Stimulated activated CD8-positive, alpha-beta memory T cell treated with anti-CD3 and anti-CD28 coated beads, Interleukin-4, amount 100 ng/mL, for 48 hours (primary cell): ENCODE data around the gene GRAP2.
A peak's percentile ranks its signal among the peaks of the same experiment; 100 is the strongest.

Experiments used
- DNase-seq: peaks from one replicate; pipeline ENCODE4 v3.0.0-alpha.2; 2020

GRAP2 gene

GRCh38 chr22:39926753-39927152 is 25.9 kb downstream of the GRAP2 start:
- DNase-seq, result peak; percentile 37

DNA sequence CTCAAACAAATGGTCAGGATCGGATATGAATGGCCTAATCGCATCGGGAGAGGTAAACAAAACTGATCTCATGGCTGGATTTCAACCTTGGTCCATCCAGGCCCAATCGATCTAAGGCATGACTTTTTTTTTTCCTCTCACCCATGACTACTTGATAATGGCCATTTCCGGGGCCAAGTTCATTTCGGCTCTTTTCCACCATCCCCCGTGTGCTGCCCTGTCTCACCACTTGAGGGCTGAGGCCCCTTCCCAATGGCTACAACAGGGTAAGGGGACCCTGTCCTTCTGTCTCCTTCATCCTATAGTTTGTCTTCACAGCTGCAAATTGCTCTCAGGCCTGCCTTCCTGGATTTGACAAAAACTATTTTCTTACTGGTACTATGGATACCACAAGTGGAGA is 26.7 kb downstream of the GRAP2 start:
- peak; percentile 63 for DNase-seq

DNA sequence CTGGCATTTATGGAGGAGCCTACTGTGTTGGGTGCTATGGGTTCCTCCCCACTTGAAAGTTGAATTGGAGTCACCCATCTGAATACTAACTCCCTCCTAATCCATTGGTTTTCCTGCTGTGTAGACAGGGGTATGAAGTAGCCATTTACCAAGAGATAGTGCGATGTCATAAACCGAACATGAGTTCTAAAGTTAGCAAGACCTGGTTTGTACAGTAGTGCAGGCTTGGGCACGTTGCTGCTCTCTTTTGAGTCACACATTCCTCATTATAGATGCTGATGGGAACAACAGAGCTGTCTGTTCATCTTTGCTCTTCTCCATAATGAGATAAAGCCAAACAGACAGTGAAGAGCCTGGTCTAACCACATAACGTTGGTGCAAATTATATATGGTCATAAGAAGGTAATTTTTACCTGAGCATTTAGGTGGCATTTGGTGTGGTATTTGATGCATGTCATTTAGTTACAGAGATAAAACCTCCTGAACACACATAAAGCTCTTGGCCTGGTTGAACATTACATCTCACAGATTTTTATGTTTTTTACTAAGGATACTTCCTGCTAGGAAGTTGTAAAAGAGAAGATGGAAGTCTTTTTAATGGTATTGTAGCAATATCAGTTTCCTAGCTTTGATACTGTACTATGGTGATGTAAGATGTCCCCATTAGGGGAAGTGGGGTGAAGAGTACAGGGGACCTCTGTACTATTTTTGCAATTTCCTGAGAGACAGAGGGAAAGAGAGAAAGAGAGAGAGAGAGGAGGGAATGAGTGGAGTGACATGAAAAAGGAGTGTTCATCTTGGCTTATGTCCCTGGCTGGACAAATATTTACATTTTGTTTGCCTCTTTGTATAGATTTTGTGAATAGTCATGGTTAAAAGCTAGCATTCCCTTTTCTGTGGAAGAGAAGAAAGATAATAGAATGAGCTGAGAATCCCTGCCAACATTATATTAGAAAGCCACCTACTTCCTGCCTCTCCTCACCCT is 27.9 kb downstream of the GRAP2 start:
- peak; percentile 26 for DNase-seq

GRCh38 chr22:39931251-39931650 is 30.4 kb downstream of the GRAP2 start:
- no peak for DNase-seq

- DNase-seq, result peak; percentile 19
Measured at GRCh38 chr22:39932166-39932565, 31.3 kb downstream of the GRAP2 start.

DNA sequence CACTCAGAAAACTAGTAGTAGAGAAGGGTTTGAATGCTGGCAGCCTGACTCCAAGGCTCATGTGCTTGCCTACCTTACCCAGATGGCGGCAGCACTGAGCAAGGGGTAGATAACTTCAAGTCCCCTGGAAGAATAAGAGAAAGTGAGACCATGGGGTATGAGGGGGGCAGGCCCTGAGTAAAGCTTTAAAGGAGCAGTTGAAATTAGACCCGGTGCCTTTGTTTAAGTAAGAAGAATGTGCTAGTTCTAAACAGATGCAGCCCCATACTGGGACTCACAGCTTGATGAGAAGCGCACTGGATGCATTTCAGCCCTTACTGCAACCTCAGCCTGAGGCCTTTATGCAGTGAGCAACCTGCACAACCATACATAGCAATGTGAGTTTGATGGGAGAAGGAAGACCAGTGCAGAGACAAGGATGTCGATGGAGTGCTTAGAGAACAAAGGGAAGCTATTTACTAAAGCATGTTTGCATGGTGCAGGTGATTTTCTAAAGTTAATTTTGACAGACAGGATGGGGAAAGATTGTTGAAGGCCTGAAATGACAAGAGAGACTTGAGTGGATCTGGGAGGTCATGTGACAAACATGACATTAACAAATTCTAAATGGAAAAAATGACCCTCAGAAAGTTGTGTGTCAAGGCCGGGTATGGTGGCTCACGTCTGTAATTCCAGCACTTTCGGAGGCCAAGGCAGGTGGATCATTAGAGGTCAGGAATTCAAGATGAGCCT is 32.2 kb downstream of the GRAP2 start:
- peak; percentile 83 for DNase-seq

GRCh38 chr22:39933741-39934140 is 32.9 kb downstream of the GRAP2 start:
- peak; percentile 34 for DNase-seq

- DNase-seq, result no peak
Measured at GRCh38 chr22:39935116-39935515, 34.2 kb downstream of the GRAP2 start.

- DNase-seq, result peak; percentile 31
Measured at GRCh38 chr22:39935612-39936011, 34.7 kb downstream of the GRAP2 start.

DNA sequence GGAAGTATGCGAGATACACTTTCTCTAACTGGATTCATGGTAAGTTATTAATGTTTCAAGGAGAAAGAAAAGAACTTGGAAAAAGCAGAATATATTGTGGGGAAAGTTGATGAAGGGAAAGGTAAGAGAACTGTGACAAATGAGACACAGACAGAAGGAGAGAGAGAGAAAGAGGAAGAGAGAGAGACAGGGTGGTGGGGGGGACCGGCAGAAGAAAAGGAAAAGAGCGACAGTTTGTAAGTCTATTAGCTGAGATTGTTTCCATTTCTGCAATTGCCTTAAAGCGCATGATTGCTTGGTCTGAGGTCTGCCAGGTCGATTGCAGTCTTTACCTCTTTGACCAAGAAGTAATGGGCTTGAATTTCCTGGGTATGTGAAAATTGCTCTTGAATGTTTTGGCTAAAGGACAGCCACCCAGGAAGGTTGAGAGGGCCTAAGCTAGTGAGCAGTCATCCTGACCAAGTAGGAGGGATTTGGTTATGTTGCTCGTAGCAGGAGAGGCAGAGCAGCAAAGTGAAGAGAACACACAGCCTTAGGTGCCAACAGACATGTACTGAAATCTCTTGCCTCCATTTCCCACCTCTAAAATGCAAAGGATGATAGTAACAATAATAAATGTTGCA is 35.8 kb downstream of the GRAP2 start:
- DNase-seq, result peak; percentile 24

DNA sequence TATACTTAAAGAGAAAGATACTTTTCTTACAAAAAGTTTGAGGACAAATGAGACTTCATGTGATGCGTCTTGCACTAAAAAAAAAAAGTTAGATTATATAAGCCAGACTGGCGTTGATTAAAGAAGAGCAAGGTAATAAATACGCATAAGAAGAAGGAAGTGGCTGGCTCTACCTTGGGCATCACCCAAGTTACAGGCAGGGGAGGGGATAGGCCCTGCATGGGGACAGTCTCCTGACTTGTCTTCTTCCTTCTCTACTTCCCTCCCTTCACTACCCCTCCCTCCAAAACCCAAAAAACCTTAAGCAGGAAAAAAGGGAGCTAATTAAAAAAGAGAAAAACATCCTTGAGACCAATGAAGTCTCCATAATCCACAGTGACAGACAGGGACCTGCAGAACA is 37.0 kb downstream of the GRAP2 start:
- peak; percentile 23 for DNase-seq

DNA sequence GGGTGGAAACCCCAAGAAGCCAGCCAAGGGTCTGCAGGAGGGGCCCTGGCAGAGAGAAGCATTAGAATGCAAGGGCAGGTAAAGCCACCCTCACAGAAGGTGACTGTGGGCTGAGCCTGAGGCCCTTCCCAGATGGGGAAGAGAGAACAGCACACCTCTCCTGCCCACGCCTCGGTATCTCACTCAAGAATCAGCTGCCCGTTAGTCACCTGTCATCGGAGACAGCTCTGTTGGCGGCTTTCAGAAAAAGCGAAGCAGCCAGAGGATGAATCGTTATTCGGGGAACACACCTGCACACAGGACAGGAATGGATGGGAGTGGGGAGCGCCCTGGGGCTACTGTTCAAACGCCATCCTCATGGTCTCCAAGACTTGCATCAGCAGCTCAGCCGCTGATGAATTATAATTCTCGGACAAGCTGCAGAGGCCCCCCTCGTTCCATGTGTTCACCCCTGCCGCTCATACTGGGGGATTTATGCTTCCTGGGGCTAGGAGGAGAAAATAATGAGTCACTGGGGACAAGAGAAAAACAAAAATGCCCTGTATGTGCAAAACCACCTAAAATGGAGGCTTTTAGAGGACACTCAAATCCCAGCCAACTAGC is 37.7 kb downstream of the GRAP2 start:
- peak; percentile 73 for DNase-seq

DNA sequence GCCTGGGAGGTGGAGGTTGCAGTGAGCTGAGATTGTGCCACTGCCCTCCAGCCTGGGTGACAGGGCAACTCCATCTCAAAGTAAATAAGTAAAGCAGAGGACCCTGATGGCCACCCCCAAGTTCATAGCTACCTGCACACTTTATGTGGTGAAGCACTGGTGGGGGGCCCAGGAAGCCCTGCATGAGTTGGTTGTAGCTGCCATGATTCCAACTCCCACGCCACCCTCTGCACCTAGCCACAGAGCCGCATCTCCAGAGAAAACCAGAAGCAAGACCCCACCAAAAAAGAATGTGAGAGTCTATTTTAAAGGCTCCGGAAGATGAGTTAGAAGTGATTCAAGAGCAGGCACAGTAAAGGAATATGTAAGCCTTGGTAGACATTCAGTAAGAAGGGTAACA is 38.9 kb downstream of the GRAP2 start:
- DNase-seq, result peak; percentile 66

- peak; percentile 24 for DNase-seq
Measured at GRCh38 chr22:39940757-39941305, 39.9 kb downstream of the GRAP2 start.

GRCh38 chr22:39941601-39942000 is 40.7 kb downstream of the GRAP2 start:
- peak; percentile 18 for DNase-seq

DNA sequence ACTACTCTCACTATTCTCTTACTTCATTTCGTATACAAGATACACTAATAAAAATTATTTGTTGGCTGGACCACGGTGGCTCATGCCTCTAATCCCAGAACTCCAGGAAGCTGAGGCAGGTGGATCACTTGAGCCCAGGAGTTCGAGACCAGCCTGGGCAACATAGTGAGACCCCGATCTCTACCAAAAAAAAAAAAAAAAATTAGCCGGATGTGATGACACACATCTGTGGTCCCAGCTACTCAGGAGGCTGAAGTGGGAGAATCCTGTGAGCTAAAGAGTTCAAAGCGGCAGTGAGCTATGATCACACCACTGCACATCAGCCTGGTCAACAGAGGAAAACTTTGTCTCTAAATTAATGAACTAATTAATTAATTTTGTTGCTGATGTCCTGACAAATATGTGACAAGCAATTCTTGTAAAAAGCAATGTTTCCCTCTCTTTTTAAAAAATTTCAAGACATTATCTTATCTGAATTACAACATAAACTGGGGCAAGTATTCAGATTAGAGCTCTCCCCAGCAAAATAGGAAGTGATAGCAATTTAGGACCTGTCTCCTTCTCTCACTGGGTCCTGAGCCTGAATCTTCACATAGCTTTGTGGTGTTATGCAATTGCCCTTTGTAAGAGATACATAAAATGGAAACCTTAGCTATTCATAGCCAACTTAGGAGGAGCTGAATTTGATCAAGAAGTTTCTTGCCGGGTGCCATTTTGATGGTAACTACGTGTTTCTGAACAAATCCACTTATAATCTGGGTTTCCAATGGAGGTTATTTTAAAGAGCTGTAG is 41.8 kb downstream of the GRAP2 start:
- peak; percentile 43 for DNase-seq

DNA sequence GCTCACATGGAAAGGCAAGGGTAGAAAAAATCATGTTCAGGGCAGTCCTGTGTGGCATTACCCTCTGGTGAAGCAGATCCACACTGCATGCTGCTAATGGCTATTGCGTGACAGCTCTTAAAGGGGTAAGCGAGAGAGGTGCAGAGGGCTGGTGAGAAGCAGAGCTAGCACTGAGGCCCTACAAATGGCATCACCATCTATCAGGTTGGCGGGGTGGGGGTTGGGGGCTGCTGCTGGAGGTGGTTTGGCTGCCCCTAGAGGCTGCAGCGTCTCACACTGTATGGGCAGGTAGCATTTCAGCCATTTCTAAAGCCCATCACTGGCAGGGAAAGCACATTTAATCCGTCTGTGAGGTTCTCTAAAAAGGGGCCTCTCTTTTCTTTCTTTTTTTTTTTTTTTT is 42.5 kb downstream of the GRAP2 start:
- peak; percentile 78 for DNase-seq

DNA sequence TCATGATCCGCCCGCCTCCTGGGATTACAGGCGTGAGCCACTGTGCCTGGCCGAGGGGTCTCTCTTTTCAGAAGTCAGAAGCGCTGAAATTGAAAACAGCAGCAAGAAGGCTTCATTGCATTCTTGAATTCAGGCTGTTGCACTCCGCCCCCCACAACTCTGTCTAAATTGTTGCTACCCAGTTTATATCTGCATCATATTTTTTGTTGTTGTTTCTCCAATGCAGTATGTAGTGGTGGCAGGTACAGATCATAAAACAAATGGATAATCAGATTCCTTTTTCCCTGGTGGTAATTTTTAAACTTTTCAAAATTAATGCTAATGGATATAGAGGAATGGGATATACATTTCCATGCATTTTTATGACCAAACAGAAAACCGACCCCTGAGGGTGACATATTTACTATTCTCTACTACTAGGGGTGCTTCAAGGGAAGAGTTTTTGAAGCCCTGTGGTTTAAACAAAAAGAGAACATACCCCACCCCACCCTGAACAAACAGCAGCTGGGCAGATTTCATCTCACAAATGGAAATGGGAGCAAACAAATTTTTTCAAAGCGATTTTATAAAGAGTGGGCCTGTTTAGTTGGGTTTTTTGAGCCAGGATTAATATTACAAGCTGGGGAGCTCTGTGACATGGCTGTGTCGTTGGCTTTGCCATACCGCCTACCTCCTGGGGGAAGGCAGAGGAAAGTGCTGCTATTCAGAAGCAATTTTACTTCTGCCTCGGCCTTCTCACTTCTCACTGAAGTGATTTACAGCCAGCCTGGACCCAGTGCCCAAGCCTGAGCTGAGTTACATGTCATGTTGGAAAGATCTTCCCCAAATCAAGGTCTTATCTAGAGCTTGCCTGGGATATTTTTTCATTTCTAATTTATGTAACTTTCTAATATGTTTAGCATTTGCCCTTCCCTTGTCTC is 43.3 kb downstream of the GRAP2 start:
- no peak for DNase-seq

GRCh38 chr22:39946126-39946502 is 45.2 kb downstream of the GRAP2 start:
- DNase-seq, result no peak

- DNase-seq, result no peak
Measured at GRCh38 chr22:39946503-39947219, 45.8 kb downstream of the GRAP2 start.
